ENCODE measurements around the gene ADPRS.

The ADPRS gene

GRCh38 chr1:36088577-36089392, at the start of gene ADPRS:
Gene ADPRS, plus strand, starts transcription at chr1:36088892. Its CDS starts 13 bp downstream, at chr1:36088905.
- peak; percentile 92 for DNase-seq

GRCh38 chr1:36040238-36040637, 48.5 kb upstream of the ADPRS start:
- no peak for DNase-seq

- DNase-seq: peak; percentile 75
Observed at GRCh38 chr1:36051821-36052220, 36.9 kb upstream of the ADPRS start.

GRCh38 chr1:36053978-36054377, 34.7 kb upstream of the ADPRS start:
- no peak for DNase-seq

GRCh38 chr1:36055706-36056105, 33.0 kb upstream of the ADPRS start:
- peak; percentile 89 for DNase-seq

GRCh38 chr1:36062315-36062714, 26.4 kb upstream of the ADPRS start:
- DNase-seq: no peak

GRCh38 chr1:36067871-36068270, 20.8 kb upstream of the ADPRS start:
- DNase-seq: no peak

GRCh38 chr1:36068866-36069265, 19.8 kb upstream of the ADPRS start:
- no peak for DNase-seq

- no peak for DNase-seq
Observed at GRCh38 chr1:36070349-36070748, 18.3 kb upstream of the ADPRS start.

- no peak for DNase-seq
Observed at GRCh38 chr1:36076979-36077573, 11.6 kb upstream of the ADPRS start.

GRCh38 chr1:36080236-36080635, 8.5 kb upstream of the ADPRS start:
- no peak for DNase-seq

GRCh38 chr1:36080801-36081200, 7.9 kb upstream of the ADPRS start:
- DNase-seq: no peak

- no peak for DNase-seq
Observed at GRCh38 chr1:36081926-36082485, 6.7 kb upstream of the ADPRS start.

- no peak for DNase-seq
Observed at GRCh38 chr1:36083219-36083618, 5.5 kb upstream of the ADPRS start.

- DNase-seq: no peak
Observed at GRCh38 chr1:36083635-36084496, 4.8 kb upstream of the ADPRS start, which contains the start of gene TEKT2. Gene TEKT2, plus strand, starts transcription at chr1:36084094. Its CDS starts 828 bp downstream, at chr1:36084922.

- no peak for DNase-seq
Observed at GRCh38 chr1:36084497-36085115, 4.1 kb upstream of the ADPRS start.

- DNase-seq: no peak
Observed at GRCh38 chr1:36085126-36085525, 3.6 kb upstream of the ADPRS start.

- no peak for DNase-seq
Observed at GRCh38 chr1:36085686-36086526, 2.8 kb upstream of the ADPRS start.

GRCh38 chr1:36086529-36087232, 2.0 kb upstream of the ADPRS start:
- no peak for DNase-seq

GRCh38 chr1:36087233-36088123, 1.2 kb upstream of the ADPRS start:
- DNase-seq: no peak
